Neural cell (in vitro differentiated cells): ENCODE data around the gene TBX20. TPM values are rescaled to one million over a fixed set of nuclear protein-coding genes. Genes with fewer than 3 reads are reported as not detected.
"Not testable (repeated sequence)": the region's sequence is repeated elsewhere in the genome, so short reads cannot be mapped to it uniquely, and the experiment has no call there.

ENCODE experiments used
- H2AFZ ChIP-seq: fragments of 200-600, 300-800 bp; sonication (generic), shearing (Covaris generic); 2 replicates; pipeline ENCODE4 v1.6.0; 2014; ENCODE audit warnings: low read depth, mild to moderate bottlenecking, antibody characterized with exemption, low read length, moderate library complexity
- H3F3A ChIP-seq: fragments of 200-600 bp; shearing (Covaris generic); 2 replicates; pipeline ENCODE4 v1.6.1; 2016; ENCODE audit warnings: mild to moderate bottlenecking, moderate library complexity, mixed read lengths, antibody characterized with exemption, low read length; ENCODE audit not compliant: insufficient read depth, poor library complexity, severe bottlenecking
- H3K27ac ChIP-seq: fragments of 200-600, 300-800 bp; sonication (generic), shearing (Covaris generic); 2 replicates; pipeline ENCODE4 v1.5.1; 2014; ENCODE audit warnings: mild to moderate bottlenecking, low read length, moderate library complexity
- H3K27me3 ChIP-seq: fragments of 300-800, 200-600 bp; sonication (generic), shearing (Covaris generic); 2 replicates; pipeline ENCODE4 v1.6.0; 2014; ENCODE audit warnings: mild to moderate bottlenecking, low read depth, low read length, moderate library complexity; ENCODE audit not compliant: insufficient read depth
- H3K36me3 ChIP-seq: fragments of 300-800, 200-600 bp; sonication (generic), shearing (Covaris generic); 2 replicates; pipeline ENCODE4 v1.5.1; 2014; ENCODE audit warnings: mild to moderate bottlenecking, antibody characterized with exemption, low read length, moderate library complexity; ENCODE audit not compliant: insufficient read depth
- H3K4me2 ChIP-seq: fragments of 300-800, 200-600 bp; sonication (generic), shearing (Covaris generic); 2 replicates; pipeline ENCODE4 v1.6.0; 2014; ENCODE audit warnings: mild to moderate bottlenecking, low read length
- H3K4me3 ChIP-seq: fragments of 300-800, 200-600 bp; sonication (generic), shearing (Covaris generic); 2 replicates; pipeline ENCODE4 v1.5.1; 2014; ENCODE audit warnings: mild to moderate bottlenecking, low read length, moderate library complexity
- H3K79me2 ChIP-seq: fragments of 200-600 bp; shearing (Covaris generic); replicated peaks from 2 replicates; pipeline ENCODE4 v1.6.0; 2014; ENCODE audit warnings: mild to moderate bottlenecking, low read length, moderate library complexity; ENCODE audit not compliant: insufficient read depth
- H3K9ac ChIP-seq: fragments of 300-800, 200-600 bp; sonication (generic), shearing (Covaris generic); 2 replicates; pipeline ENCODE4 v1.6.1; 2016; ENCODE audit warnings: mild to moderate bottlenecking, low read length, mixed read lengths
- H3K9me2 ChIP-seq: fragments of 200-600 bp; shearing (Covaris generic); 2 replicates; pipeline ENCODE4 v1.6.1; 2016; ENCODE audit warnings: mild to moderate bottlenecking, low read length, mixed read lengths; ENCODE audit not compliant: insufficient read depth
- H3K9me3 ChIP-seq: fragments of 200-600, 300-800 bp; sonication (generic), shearing (Covaris generic); 2 replicates; pipeline ENCODE4 v1.6.1; 2016; ENCODE audit warnings: mild to moderate bottlenecking, mixed run types, low read length, moderate library complexity, mixed read lengths
- H4K20me1 ChIP-seq: fragments of 200-600 bp; shearing (Covaris generic); 2 replicates; pipeline ENCODE4 v1.6.1; 2016; ENCODE audit warnings: mild to moderate bottlenecking, mixed run types; ENCODE audit not compliant: insufficient read depth
- CTCF ChIP-seq: fragments of 450-650 bp; IDR thresholded peaks from 2 replicates; pipeline ENCODE4 v1.5.1; 2014; ENCODE audit warnings: antibody characterized with exemption, mild to moderate bottlenecking, moderate library complexity; ENCODE audit not compliant: poor library complexity, severe bottlenecking
- EP300 ChIP-seq: fragments of 450-650 bp; conservative IDR thresholded peaks from 2 replicates; pipeline ENCODE4 v1.6.1; 2014; ENCODE audit warnings: antibody characterized with exemption, mild to moderate bottlenecking, moderate library complexity; ENCODE audit not compliant: poor library complexity, severe bottlenecking
- MXI1 ChIP-seq: fragments of 450-650 bp; conservative IDR thresholded peaks from 2 replicates; pipeline ENCODE4 v1.6.1; 2014; ENCODE audit warnings: antibody characterized with exemption, mild to moderate bottlenecking; ENCODE audit not compliant: poor library complexity, severe bottlenecking
- POLR2AphosphoS5 ChIP-seq: IDR thresholded peaks from 2 replicates; pipeline ENCODE4 v1.6.1; 2012
- RAD21 ChIP-seq: fragments of 450-650 bp; conservative IDR thresholded peaks from 2 replicates; pipeline ENCODE4 v1.6.1; 2014; ENCODE audit warnings: antibody characterized with exemption, mild to moderate bottlenecking, moderate library complexity
- REST ChIP-seq: IDR thresholded peaks from 2 replicates; pipeline ENCODE4 v1.6.1; 2012; ENCODE audit warnings: borderline replicate concordance
- SMC3 ChIP-seq: fragments of 450-650 bp; conservative IDR thresholded peaks from 2 replicates; pipeline ENCODE4 v1.6.1; 2014; ENCODE audit warnings: antibody characterized with exemption, mild to moderate bottlenecking, moderate library complexity; ENCODE audit not compliant: poor library complexity
- polyA plus RNA-seq: library from polyadenylated mRNA; depleted of rRNA; stranded (reverse); fragments of >200 nt; gene quantifications from 2 replicates; pipeline ENCODE4 v1.2.3, GENCODE V29; 2014

Gene TBX20
- polyA plus RNA-seq, 1 donor from 2014 or later, result not detected

- not testable (repeated sequence) for H3K36me3 ChIP-seq, H3K9me3 ChIP-seq, H3K27me3 ChIP-seq, H3K4me2 ChIP-seq, H3F3A ChIP-seq, H3K27ac ChIP-seq, H4K20me1 ChIP-seq, H3K9ac ChIP-seq, H3K4me3 ChIP-seq, H2AFZ ChIP-seq, H3K79me2 ChIP-seq, H3K9me2 ChIP-seq
- TF ChIP-seq CTCF (peak; percentile 48), SMC3 (peak; percentile 42), RAD21 (peak; percentile 31)
These were observed 63.6 kb downstream of the TBX20 start for GRCh38 chr7:35190146-35190773.

GRCh38 chr7:35186751-35187150, 67.1 kb downstream of the TBX20 start:
- H3F3A ChIP-seq, H4K20me1 ChIP-seq, H3K9me3 ChIP-seq, H3K36me3 ChIP-seq, H3K9ac ChIP-seq, H3K9me2 ChIP-seq, H3K27me3 ChIP-seq, H2AFZ ChIP-seq, H3K27ac ChIP-seq, H3K79me2 ChIP-seq: not testable (repeated sequence)
- Histone ChIP-seq H3K4me3 (peak overlapping the region; percentile 82), H3K4me2 (peak overlapping the region; percentile 73)
- peak; percentile 10 for TF ChIP-seq SMC3

GRCh38 chr7:35185908-35186731, 67.8 kb downstream of the TBX20 start:
- Histone ChIP-seq H3K9me2 (no peaks in the 10 kb centered on the region), H3F3A (no peaks in the 10 kb centered on the region), H3K9me3 (no peaks in the 10 kb centered on the region), H3K9ac (peak overlapping the region; percentile 46), H3K4me3 (peak overlapping the region; percentile 82), H3K27ac (no peak overlapping the region), H3K4me2 (peak overlapping the region; percentile 73), H3K27me3 (peaks cover 9% of the 10 kb centered on the region), H3K79me2 (no peaks in the 10 kb centered on the region), H3K36me3 (no peaks in the 10 kb centered on the region), H4K20me1 (no peaks in the 10 kb centered on the region), H2AFZ (peak overlapping the region; percentile 46)
- peak; percentile 39 for TF ChIP-seq POLR2AphosphoS5
- TF ChIP-seq RAD21, result no peak
- no peak for TF ChIP-seq CTCF
- TF ChIP-seq REST, result no peak
- TF ChIP-seq MXI1, result peak; percentile 84
- no peak for TF ChIP-seq SMC3
- peak; percentile 37 for TF ChIP-seq EP300
